Measurements from ENCODE around the gene CTXND2. TPM values are rescaled to one million over a fixed set of nuclear protein-coding genes. Genes with fewer than 3 reads are reported as not detected.

Gene CTXND2
- total and polyA plus RNA-seq, 2 of the 13 experiments (the other 11 are each of a cell fraction or from before 2014, with no cell fraction given), result not detected

DNA sequence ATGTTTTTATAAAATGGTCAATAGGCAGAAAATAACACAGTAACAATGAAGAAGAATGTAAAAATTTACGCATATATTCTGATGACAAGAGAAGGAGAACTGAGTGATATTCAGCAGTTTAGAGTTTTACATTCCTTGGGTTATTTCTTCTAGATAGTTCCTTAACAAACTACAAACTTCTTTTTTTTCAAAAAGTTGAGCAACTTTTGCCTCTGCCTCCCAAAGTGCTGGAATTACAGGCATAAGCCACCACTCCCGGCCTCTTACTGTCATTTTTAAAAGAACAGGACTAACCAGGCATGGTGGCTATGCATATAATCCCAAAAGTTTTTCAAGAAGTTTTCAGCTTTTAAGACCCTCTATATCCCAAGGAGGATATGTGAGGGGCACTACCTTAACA, 43.5 kb upstream of the CTXND2 start:
- Histone ChIP-seq H4K20me1 (ENCODE audit: insufficient read depth, low read length) (no peaks in the 10 kb centered on the region), H3K4me2 (ENCODE audit: low read depth, low read length) (no peak overlapping the region), H3K4me3 (replicated peaks in 1 of 3; ENCODE audit: insufficient read depth in 1 of 3, low read depth in 2 of 3, low read length in 3 of 3) (no peak overlapping the region), H3K27ac (ENCODE audit: extremely low read length, insufficient read depth, low read length) (no peak overlapping the region), H3K79me2 (ENCODE audit: insufficient read depth, low read length) (no peaks in the 10 kb centered on the region), H3K36me3 (replicated peaks in 1 of 2; ENCODE audit: control insufficient read depth in 1 of 2, insufficient read depth in 2 of 2, low read length in 2 of 2) (peaks cover 4 to 19% of the 10 kb centered on the region in 2 experiments; a peak in 3 of 5 replicates), H3K4me1 (ENCODE audit: insufficient read depth, low read length) (no peaks in the 10 kb centered on the region), H3K27me3 (ENCODE audit: control insufficient read depth in 1 of 2, insufficient read depth in 2 of 2, low read length in 2 of 2) (no peaks in the 10 kb centered on the region), H2AFZ (ENCODE audit: low read length) (no peak overlapping the region), H3K9me3 (ENCODE audit: low read length) (no peaks in the 10 kb centered on the region), H3K9ac (ENCODE audit: insufficient read depth, low read depth, low read length) (no peak overlapping the region)
- TF ChIP-seq, protein P1, sequence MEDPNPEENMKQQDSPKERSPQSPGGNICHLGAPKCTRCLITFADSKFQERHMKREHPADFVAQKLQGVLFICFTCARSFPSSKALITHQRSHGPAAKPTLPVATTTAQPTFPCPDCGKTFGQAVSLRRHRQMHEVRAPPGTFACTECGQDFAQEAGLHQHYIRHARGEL (CRISPR knock-in tag; IDR thresholded peaks at IDR 0.05), result no peak
- TF ChIP-seq, protein P2, sequence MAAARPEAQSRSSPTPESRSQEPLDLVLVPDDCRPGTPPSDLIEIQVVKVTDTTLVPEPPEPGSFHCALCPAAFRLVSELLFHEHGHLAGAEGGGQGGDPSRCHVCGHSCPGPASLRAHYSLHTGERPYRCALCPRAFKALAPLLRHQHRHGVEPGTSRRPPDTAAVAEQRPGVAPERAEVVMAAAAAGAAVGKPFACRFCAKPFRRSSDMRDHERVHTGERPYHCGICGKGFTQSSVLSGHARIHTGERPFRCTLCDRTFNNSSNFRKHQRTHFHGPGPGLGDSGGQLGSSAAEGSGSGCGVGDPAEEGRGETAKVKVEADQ (CRISPR knock-in tag; IDR thresholded peaks at IDR 0.05; ENCODE audit: borderline replicate concordance), result no peak
- no peak for TF ChIP-seq WIZ (CRISPR knock-in tag; IDR thresholded peaks at IDR 0.05)
- no peak for TF ChIP-seq SIX1 (CRISPR knock-in tag; IDR thresholded peaks at IDR 0.05; ENCODE audit: borderline replicate concordance)
- TF ChIP-seq KLF11 (CRISPR knock-in tag; IDR thresholded peaks at IDR 0.05), result no peak
- TF ChIP-seq, protein P3, sequence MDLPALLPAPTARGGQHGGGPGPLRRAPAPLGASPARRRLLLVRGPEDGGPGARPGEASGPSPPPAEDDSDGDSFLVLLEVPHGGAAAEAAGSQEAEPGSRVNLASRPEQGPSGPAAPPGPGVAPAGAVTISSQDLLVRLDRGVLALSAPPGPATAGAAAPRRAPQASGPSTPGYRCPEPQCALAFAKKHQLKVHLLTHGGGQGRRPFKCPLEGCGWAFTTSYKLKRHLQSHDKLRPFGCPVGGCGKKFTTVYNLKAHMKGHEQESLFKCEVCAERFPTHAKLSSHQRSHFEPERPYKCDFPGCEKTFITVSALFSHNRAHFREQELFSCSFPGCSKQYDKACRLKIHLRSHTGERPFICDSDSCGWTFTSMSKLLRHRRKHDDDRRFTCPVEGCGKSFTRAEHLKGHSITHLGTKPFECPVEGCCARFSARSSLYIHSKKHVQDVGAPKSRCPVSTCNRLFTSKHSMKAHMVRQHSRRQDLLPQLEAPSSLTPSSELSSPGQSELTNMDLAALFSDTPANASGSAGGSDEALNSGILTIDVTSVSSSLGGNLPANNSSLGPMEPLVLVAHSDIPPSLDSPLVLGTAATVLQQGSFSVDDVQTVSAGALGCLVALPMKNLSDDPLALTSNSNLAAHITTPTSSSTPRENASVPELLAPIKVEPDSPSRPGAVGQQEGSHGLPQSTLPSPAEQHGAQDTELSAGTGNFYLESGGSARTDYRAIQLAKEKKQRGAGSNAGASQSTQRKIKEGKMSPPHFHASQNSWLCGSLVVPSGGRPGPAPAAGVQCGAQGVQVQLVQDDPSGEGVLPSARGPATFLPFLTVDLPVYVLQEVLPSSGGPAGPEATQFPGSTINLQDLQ (CRISPR knock-in tag; IDR thresholded peaks at IDR 0.05), result no peak
- no TSS peak for BruUV-seq (replicated peaks)
- DNase-seq (ENCODE audit: low spot score) (no peak), FAIRE-seq (no peak), ATAC-seq (no peak)
- in situ Hi-C loops (cut with HindIII; ENCODE audit: extremely low pct_ligation_motif_present, low pct_unique_long_range_greater_than_20kb) (no loop called here), intact Hi-C loops (cut with micrococcal nuclease; ENCODE audit: unreplicated experiment) (no loop called here)
- POLR2A ChIA-PET, result no interaction called here
- CTCF ChIA-PET (ENCODE audit: low intra/inter-chr PET ratio, low total read pairs), result no interaction called here
- WGBS (ENCODE audit: low lambda C conversion rate), result 99% methylated on average over 2 of the region's 2 CpGs
